GM12878 (cell line): ENCODE results near the gene ARHGAP26. TPM values are rescaled to one million over a fixed set of nuclear protein-coding genes. Genes with fewer than 3 reads are reported as not detected.

ENCODE experiments used
- ATAC-seq: fragments of 200-7000 bp; cut with Tn5 transposase; 3 replicates; pipeline ENCODE4 v1.9.1; 2020; ENCODE audit warnings: mild to moderate bottlenecking, moderate library complexity
- BruUV-seq: library from RNA; stranded (reverse); fragments of 400-500 nt; replicated peaks from 2 replicates; lab custom pipeline; 2021; lab: Mats Ljungman, UMichigan
- CTCF ChIA-PET: fragments of 300-600 bp; sonication (Branson Sonifier 250); formaldehyde crosslinking; extraction: SDS; loops from one replicate; lab custom pipeline; 2021; ENCODE audit warnings: inconsistent platforms; lab: Yijun Ruan, JAX
- POLR2A ChIA-PET: fragments of 350-600 bp; formaldehyde crosslinking; extraction: SDS; loops from one replicate; lab custom pipeline; 2021; ENCODE audit warnings: inconsistent platforms; lab: Charles Lee
- RAD21 ChIA-PET: fragments of 300-600 bp; sonication (Branson Sonifier 250); formaldehyde crosslinking; loops from one replicate; lab custom pipeline; 2023; ENCODE audit warnings: antibody characterized with exemption; ENCODE audit not compliant: unreplicated experiment; lab: Charles Lee
- SMC1A ChIA-PET: fragments of 300-600 bp; sonication (Branson Sonifier 250); formaldehyde crosslinking; loops from one replicate; lab custom pipeline; 2023; ENCODE audit not compliant: unreplicated experiment, uncharacterized antibody; lab: Charles Lee
- DNase-seq: peaks from one replicate; pipeline ENCODE4 v3.0.0-alpha.2; 2011; ENCODE audit warnings: low read depth, low spot score
- FAIRE-seq: peaks from 3 replicates; lab custom pipeline; 2011; peaks lifted over from hg19 to GRCh38; lab: Jason Lieb, UNC
- H2AFZ ChIP-seq: 2 replicates; pipeline ENCODE4 v1.6.0; 2011; ENCODE audit warnings: low read depth, low read length, control low read depth; ENCODE audit not compliant: control insufficient read depth
- H3K27ac ChIP-seq: 2 replicates; pipeline ENCODE4 v1.5.1; 2011; ENCODE audit warnings: control low read depth; ENCODE audit not compliant: control insufficient read depth, insufficient read depth
- H3K27me3 ChIP-seq, 2 experiments: replicated peaks in 1 of 2; 2 replicates each; pipeline versions ENCODE4 v1.6.0 to v1.6.1; 2011; ENCODE audit warnings: low read length in 1 of 2; ENCODE audit not compliant: control insufficient read depth in 2 of 2, insufficient read depth in 2 of 2
- H3K36me3 ChIP-seq, 2 experiments: 2 replicates each; pipeline ENCODE4 v1.5.1; 2011; ENCODE audit warnings: low read length in 1 of 2; ENCODE audit not compliant: control insufficient read depth in 2 of 2, insufficient read depth in 2 of 2
- H3K4me1 ChIP-seq: 2 replicates; pipeline ENCODE4 v1.6.1; 2011; ENCODE audit warnings: mild to moderate bottlenecking, low read length, moderate library complexity, mixed read lengths; ENCODE audit not compliant: control insufficient read depth, insufficient read depth
- H3K4me2 ChIP-seq: 2 replicates; pipeline ENCODE4 v1.6.0; 2011; ENCODE audit warnings: control low read depth; ENCODE audit not compliant: control insufficient read depth, insufficient read depth
- H3K4me3 ChIP-seq: fragments of 200-600 bp; sonication (generic); 2 replicates; pipeline ENCODE4 v1.5.1; 2016
- H3K79me2 ChIP-seq: 2 replicates; pipeline ENCODE4 v1.6.0; 2011; ENCODE audit warnings: low read length; ENCODE audit not compliant: control insufficient read depth, insufficient read depth
- H3K9ac ChIP-seq: 2 replicates; pipeline ENCODE4 v1.8.0; 2011; ENCODE audit warnings: low read length, control low read depth, mixed read lengths; ENCODE audit not compliant: control insufficient read depth, insufficient read depth
- H3K9me3 ChIP-seq: replicated peaks from 3 replicates; pipeline ENCODE4 v1.5.1; 2011; ENCODE audit warnings: mild to moderate bottlenecking, low read length; ENCODE audit not compliant: control insufficient read depth, insufficient read depth
- H4K20me1 ChIP-seq: 2 replicates; pipeline ENCODE4 v1.6.0; 2011; ENCODE audit not compliant: control insufficient read depth, insufficient read depth
- BCL11A ChIP-seq: IDR thresholded peaks from 2 replicates; pipeline ENCODE4 v1.6.1; 2011; ENCODE audit warnings: low read depth, low read length
- EED ChIP-seq: sonication (generic); IDR thresholded peaks from 2 replicates; pipeline ENCODE4 v1.6.1; 2016; ENCODE audit warnings: antibody characterized with exemption, low read depth
- GABPA ChIP-seq: IDR thresholded peaks from 2 replicates; pipeline ENCODE4 v1.6.1; 2014; ENCODE audit warnings: antibody characterized with exemption, low read depth, mild to moderate bottlenecking, inconsistent platforms
- MYC ChIP-seq: IDR thresholded peaks from 2 replicates; pipeline ENCODE4 v1.6.1; 2011; ENCODE audit warnings: mild to moderate bottlenecking, low read length, moderate library complexity, inconsistent platforms; ENCODE audit not compliant: insufficient read depth, insufficient replicate concordance, insufficient read length, severe bottlenecking
- NBN ChIP-seq: fragments of 450-650 bp; IDR thresholded peaks from 2 replicates; pipeline ENCODE4 v1.6.1; 2016
- NRF1 ChIP-seq: conservative IDR thresholded peaks from 2 replicates; pipeline ENCODE4 v1.6.1; 2011; ENCODE audit warnings: mild to moderate bottlenecking, low read depth, low read length, improper control_type of control experiment
- POLR2A ChIP-seq: IDR thresholded peaks from 2 replicates; pipeline ENCODE4 v1.6.1; 2011; ENCODE audit warnings: low read depth, mild to moderate bottlenecking, low read length
- RAD21 ChIP-seq: IDR thresholded peaks from 2 replicates; pipeline ENCODE4 v1.6.1; 2011; ENCODE audit warnings: mild to moderate bottlenecking, low read depth, low read length, moderate library complexity; ENCODE audit not compliant: insufficient read depth
- RELA ChIP-seq: fragments of 450-650 bp; IDR thresholded peaks from 2 replicates; pipeline ENCODE4 v1.8.0; 2014; ENCODE audit warnings: borderline replicate concordance; ENCODE audit not compliant: partially characterized antibody
- SMC3 ChIP-seq: IDR thresholded peaks from 2 replicates; pipeline ENCODE4 v1.6.1; 2011; ENCODE audit warnings: low read length, improper control_type of control experiment, borderline replicate concordance
- WRNIP1 ChIP-seq: IDR thresholded peaks from 2 replicates; pipeline ENCODE4 v1.6.1; 2011; ENCODE audit warnings: low read depth, low read length, improper control_type of control experiment, borderline replicate concordance
- YY1 ChIP-seq: IDR thresholded peaks from 2 replicates; pipeline ENCODE4 v1.6.1; 2011; ENCODE audit warnings: low read depth, mild to moderate bottlenecking, low read length
- ZBTB4 ChIP-seq: fragments of 450-650 bp; formaldehyde crosslinking; IDR thresholded peaks from 2 replicates; pipeline ENCODE4 v1.4.0; 2022; ENCODE audit warnings: mild to moderate bottlenecking, moderate library complexity
- WGBS: methylation state at CpG from one replicate; pipeline ENCODE4 v1.1.6; 2016; ENCODE audit warnings: low lambda C conversion rate; ENCODE audit not compliant: insufficient replicate concordance, insufficient coverage; ENCODE audit errors: missing lambda C conversion rate; 5-methylcytosine and 5-hydroxymethylcytosine counted together
- in situ Hi-C: fragments of 300-500 bp; cut with MboI; formaldehyde crosslinking; loops from 9 replicates; pipeline ENCODE4 v1.14.3; 2018; ENCODE audit warnings: mixed read lengths
- intact Hi-C: fragments of 100-400 bp; cut with micrococcal nuclease; formaldehyde crosslinking; loops from one replicate; pipeline ENCODE4 v1.14.2; 2022; ENCODE audit not compliant: unreplicated experiment
- polyA plus RNA-seq, 11 experiments: library from polyadenylated mRNA; depleted of rRNA in 4 of 11; unstranded in 6 of 11; stranded (reverse) in 5 of 11; fragments of >200 nt; fragmentation: Nextera tagmentation in 4 of 11; fragmentation: Illumina TruSeq in 1 of 11; extraction: Ambion mirVana in 4 of 11; extraction: Trizol in 1 of 11; gene quantifications; 1 replicate in 1 of 11; 2 replicates in 10 of 11; pipeline versions ENCODE4 v1.2.1 to v1.2.3, GENCODE V29; 2011 to 2016; ENCODE audit warnings: inconsistent platforms in 2 of 11, missing spikeins in 2 of 11, low read depth in 1 of 11
- total RNA-seq, 4 experiments: library from RNA; depleted of rRNA in 3 of 4; stranded (reverse); fragments of >200 nt in 3 of 4; fragmentation: Illumina TruSeq in 1 of 4; extraction: Trizol in 1 of 4; gene quantifications; 2 replicates each; pipeline versions ENCODE4 v1.2.1 to v1.2.3, GENCODE V29; 2013 to 2021

Gene ARHGAP26
- total and polyA plus RNA-seq, 10 of the 15 experiments (the other 5 are each of a cell fraction or from before 2014, with no cell fraction given) = 9.4 to 41.5 (median 19.3) TPM

- no peak for FAIRE-seq
- intact Hi-C loops = loop anchor here (10.0 kb wide), 1 partner anchor 727 kb away; no protein-coding TSS in a partner anchor
- in situ Hi-C loops = no loop called here
- no peak for DNase-seq
- BruUV-seq = no TSS peak
- ChIA-PET SMC1A (interaction anchor here (0.7 kb wide), 1 partner anchor 163 kb away, joined by 3 read pairs; no protein-coding TSS in a partner anchor), POLR2A (no interaction called here), RAD21 (no interaction called here), CTCF (no interaction called here)
- no peak for ATAC-seq
- 72% methylated on average over 10 of the region's 10 CpGs for WGBS
- H3K9me3 ChIP-seq = peaks cover 5% of the 10 kb centered on the region; the same call in 2 of the 3 replicates
- no peak overlapping the region for H3K9ac ChIP-seq
- H4K20me1 ChIP-seq = no peaks in the 10 kb centered on the region
- H3K4me2 ChIP-seq = no peak overlapping the region
- H3K4me3 ChIP-seq = no peak overlapping the region
- H3K4me1 ChIP-seq = no peaks in the 10 kb centered on the region
- TF ChIP-seq GABPA (no peak), BCL11A (no peak), SMC3 (no peak), EED (no peak), WRNIP1 (no peak), RAD21 (no peak), ZBTB4 (no peak), NBN (no peak), RELA (no peak), NRF1 (no peak), YY1 (no peak), MYC (no peak), POLR2A (no peak)
- H3K36me3 ChIP-seq = no peaks in the 10 kb centered on the region
- no peaks in the 10 kb centered on the region for H3K79me2 ChIP-seq
- no peak overlapping the region for H2AFZ ChIP-seq
- H3K27ac ChIP-seq = no peak overlapping the region
- H3K27me3 ChIP-seq = no peaks in the 10 kb centered on the region
Observed at GRCh38 chr5:143237664-143238063, 467.5 kb downstream of the ARHGAP26 start.
